IMR-90 (cell line): Measurements from ENCODE around the gene GSTT4. TPM values are rescaled to one million over a fixed set of nuclear protein-coding genes. Genes with fewer than 3 reads are reported as not detected.
A peak's percentile ranks its signal among the peaks of the same experiment; 100 is the strongest.
"Not testable (repeated sequence)": the region's sequence is repeated elsewhere in the genome, so short reads cannot be mapped to it uniquely, and the experiment has no call there.

Experiments
- ATAC-seq: fragments of 200-7000 bp; cut with Tn5 transposase; 2 replicates; pipeline ENCODE4 v1.9.1; 2020; ENCODE audit warnings: low read depth, mild to moderate bottlenecking, moderate library complexity
- BruUV-seq: library from RNA; stranded (reverse); fragments of 400-500 nt; replicated peaks from 2 replicates; lab custom pipeline; 2021; lab: Mats Ljungman, UMichigan
- CTCF ChIA-PET: fragments of 300-600 bp; formaldehyde crosslinking; extraction: SDS; loops from one replicate; lab custom pipeline; 2021; ENCODE audit warnings: antibody characterized with exemption; lab: Yijun Ruan, JAX
- POLR2A ChIA-PET: fragments of 300-600 bp; sonication (Branson Sonifier 250); formaldehyde crosslinking; loops from one replicate; lab custom pipeline; 2022; ENCODE audit warnings: antibody characterized with exemption; ENCODE audit not compliant: unreplicated experiment; lab: Charles Lee
- DNase-seq: peaks from one replicate; pipeline ENCODE4 v3.0.0; 2013
- H2AFZ ChIP-seq: replicated peaks from 2 replicates; pipeline ENCODE3; 2013; ENCODE audit warnings: low read length, mild to moderate bottlenecking; ENCODE audit not compliant: poor library complexity
- H2AK5ac ChIP-seq: 2 replicates; pipeline ENCODE4 v1.6.1; 2013; ENCODE audit warnings: low read depth, low read length, inconsistent platforms
- H2AK9ac ChIP-seq: replicated peaks from 2 replicates; pipeline ENCODE3; 2013; ENCODE audit warnings: mild to moderate bottlenecking, low read depth, low read length, moderate library complexity; ENCODE audit not compliant: poor library complexity
- H2BK120ac ChIP-seq: 2 replicates; pipeline ENCODE4 v1.6.1; 2013; ENCODE audit warnings: low read depth, low read length, inconsistent platforms
- H2BK15ac ChIP-seq: 3 replicates; pipeline ENCODE4 v1.6.1; 2013; ENCODE audit warnings: low read depth, low read length, inconsistent platforms
- H2BK20ac ChIP-seq: 2 replicates; pipeline ENCODE4 v1.6.1; 2013; ENCODE audit warnings: low read depth, mild to moderate bottlenecking, inconsistent platforms, low read length, moderate library complexity
- H2BK5ac ChIP-seq: 2 replicates; pipeline ENCODE4 v1.6.1; 2013; ENCODE audit warnings: mild to moderate bottlenecking, low read depth, low read length, inconsistent platforms; ENCODE audit not compliant: poor library complexity, severe bottlenecking
- H3K14ac ChIP-seq: replicated peaks from 2 replicates; pipeline ENCODE4 v1.6.1; 2013; ENCODE audit warnings: low read depth, low read length, inconsistent platforms
- H3K18ac ChIP-seq: 2 replicates; pipeline ENCODE4 v1.6.1; 2013; ENCODE audit warnings: low read depth, low read length, control low read depth
- H3K23ac ChIP-seq: 2 replicates; pipeline ENCODE4 v1.6.1; 2013; ENCODE audit warnings: low read depth, low read length, inconsistent platforms
- H3K27ac ChIP-seq: 2 replicates; pipeline ENCODE4 v1.5.1; 2013; ENCODE audit warnings: mild to moderate bottlenecking, control low read depth, low read length; ENCODE audit not compliant: insufficient read depth
- H3K27me3 ChIP-seq: 2 replicates; pipeline ENCODE4 v1.6.1; 2013; ENCODE audit warnings: low read length; ENCODE audit not compliant: control insufficient read depth, insufficient read depth
- H3K36me3 ChIP-seq: 2 replicates; pipeline ENCODE4 v1.6.1; 2013; ENCODE audit warnings: low read length, mixed read lengths; ENCODE audit not compliant: control insufficient read depth, insufficient read depth
- H3K4ac ChIP-seq: 2 replicates; pipeline ENCODE4 v1.6.1; 2013; ENCODE audit warnings: low read depth, low read length, inconsistent platforms
- H3K4me1 ChIP-seq: 2 replicates; pipeline ENCODE4 v1.6.1; 2013; ENCODE audit warnings: low read length, mixed read lengths; ENCODE audit not compliant: control insufficient read depth, insufficient read depth
- H3K4me2 ChIP-seq: 2 replicates; pipeline ENCODE4 v1.6.1; 2013; ENCODE audit warnings: low read depth, mild to moderate bottlenecking, control low read depth, low read length, moderate library complexity
- H3K4me3 ChIP-seq: 2 replicates; pipeline ENCODE4 v1.5.1; 2013; ENCODE audit warnings: low read depth, mild to moderate bottlenecking, control low read depth, low read length, moderate library complexity; ENCODE audit not compliant: insufficient read depth
- H3K56ac ChIP-seq: 2 replicates; pipeline ENCODE4 v1.6.1; 2013; ENCODE audit warnings: low read length, inconsistent platforms; ENCODE audit not compliant: insufficient read depth; ENCODE audit errors: extremely low read depth
- H3K79me1 ChIP-seq, 2 experiments: 2 replicates each; pipeline ENCODE4 v1.6.1; 2013; ENCODE audit warnings: low read length in 2 of 2, inconsistent platforms in 1 of 2, low read depth in 1 of 2
- H3K9ac ChIP-seq: 2 replicates; pipeline ENCODE4 v1.6.1; 2013; ENCODE audit warnings: low read depth, low read length, control low read depth
- H3K9me1 ChIP-seq: 2 replicates; pipeline ENCODE4 v1.6.1; 2013; ENCODE audit warnings: low read length, inconsistent platforms; ENCODE audit not compliant: insufficient read depth
- H3K9me3 ChIP-seq: 2 replicates; pipeline ENCODE4 v1.6.1; 2013; ENCODE audit warnings: low read length; ENCODE audit not compliant: control insufficient read depth, insufficient read depth
- H4K20me1 ChIP-seq: 2 replicates; pipeline ENCODE4 v1.6.1; 2013; ENCODE audit warnings: low read length, inconsistent platforms; ENCODE audit not compliant: insufficient read depth
- H4K5ac ChIP-seq: 2 replicates; pipeline ENCODE4 v1.6.1; 2013; ENCODE audit warnings: mild to moderate bottlenecking, low read depth, low read length, control low read depth
- H4K8ac ChIP-seq, 2 experiments: 2 replicates each; pipeline ENCODE4 v1.6.1; 2013; ENCODE audit warnings: low read depth in 2 of 2, low read length in 2 of 2, control low read depth in 1 of 2, inconsistent platforms in 1 of 2
- H4K91ac ChIP-seq: 2 replicates; pipeline ENCODE4 v1.6.1; 2013; ENCODE audit warnings: low read depth, low read length, inconsistent platforms; ENCODE audit not compliant: insufficient read depth
- MAZ ChIP-seq: IDR thresholded peaks from 2 replicates; pipeline ENCODE4 v1.6.1; 2012; ENCODE audit warnings: low read depth, mild to moderate bottlenecking, low read length, improper control_type of control experiment, moderate library complexity, borderline replicate concordance
- WGBS, 2 experiments: methylation state at CpG; one replicate each; pipeline versions ENCODE4 v1.1.5 to v1.1.7; 2013; ENCODE audit warnings: missing lambda C conversion rate in 2 of 2; ENCODE audit not compliant: insufficient read length in 1 of 2; ENCODE audit errors: extremely low coverage in 2 of 2; 5-methylcytosine and 5-hydroxymethylcytosine counted together
- dilution Hi-C: fragments of 300-500 bp; cut with HindIII; formaldehyde crosslinking; loops from one replicate; pipeline ENCODE4 v1.14.3; 2018; ENCODE audit warnings: low sequenced_read_pairs; ENCODE audit not compliant: unreplicated experiment
- in situ Hi-C: fragments of 300-500 bp; cut with MboI; formaldehyde crosslinking; loops from 3 replicates; pipeline ENCODE4 v1.14.3; 2019; ENCODE audit warnings: low sequenced_read_pairs, inconsistent platforms, mixed read lengths
- intact Hi-C: fragments of 100-400 bp; cut with micrococcal nuclease; formaldehyde crosslinking; loops from 2 replicates; pipeline ENCODE4 v1.10.0; 2022
- polyA plus RNA-seq, 3 experiments: library from polyadenylated mRNA; depleted of rRNA; stranded (reverse); fragments of >200 nt; gene quantifications; 2 replicates each; pipeline ENCODE4 v1.2.3, GENCODE V29; 2012; ENCODE audit warnings: low replicate concordance in 1 of 3
- total RNA-seq: library from RNA; depleted of rRNA; stranded (reverse); fragments of >200 nt; gene quantifications from 2 replicates; pipeline ENCODE4 v1.2.3, GENCODE V29; 2012

GSTT4 gene
- total and polyA plus RNA-seq, 2 of the 4 experiments (the other 2 are of a cell fraction) = not detected

DNA sequence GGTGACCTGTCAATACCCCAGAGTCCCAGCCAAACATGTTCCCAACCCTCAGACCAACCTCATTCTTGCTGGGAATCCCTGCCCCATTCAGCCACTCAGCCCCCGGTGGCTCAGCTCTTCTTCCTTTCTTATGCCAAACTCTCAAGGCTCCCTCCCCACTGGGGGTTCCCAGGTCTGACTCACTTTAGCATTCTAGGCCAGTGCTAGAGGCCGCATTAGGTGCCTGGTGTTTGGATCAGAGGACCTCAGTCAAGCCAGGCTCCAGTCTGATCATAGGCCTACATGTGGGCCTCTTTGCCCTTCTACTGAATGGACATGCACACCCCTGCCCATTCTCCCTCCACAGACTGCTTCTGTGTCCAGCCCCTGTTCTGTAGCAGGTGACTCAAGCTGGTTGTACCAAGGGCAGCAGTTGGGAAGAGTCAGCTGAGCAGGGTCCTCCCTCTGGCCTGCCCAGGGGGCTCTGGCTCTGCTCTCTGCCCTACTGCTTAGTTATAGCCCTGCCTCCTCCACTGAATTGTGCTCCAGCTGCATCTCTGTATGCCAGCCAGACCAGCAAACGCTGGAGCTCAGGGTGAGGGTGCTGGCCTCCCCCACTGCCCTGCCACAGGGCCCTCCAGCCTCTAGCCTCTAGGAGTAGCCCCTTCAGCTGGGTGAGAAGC lies 15.5 kb downstream of the GSTT4 start:
- not testable (repeated sequence) for H3K23ac ChIP-seq

DNA sequence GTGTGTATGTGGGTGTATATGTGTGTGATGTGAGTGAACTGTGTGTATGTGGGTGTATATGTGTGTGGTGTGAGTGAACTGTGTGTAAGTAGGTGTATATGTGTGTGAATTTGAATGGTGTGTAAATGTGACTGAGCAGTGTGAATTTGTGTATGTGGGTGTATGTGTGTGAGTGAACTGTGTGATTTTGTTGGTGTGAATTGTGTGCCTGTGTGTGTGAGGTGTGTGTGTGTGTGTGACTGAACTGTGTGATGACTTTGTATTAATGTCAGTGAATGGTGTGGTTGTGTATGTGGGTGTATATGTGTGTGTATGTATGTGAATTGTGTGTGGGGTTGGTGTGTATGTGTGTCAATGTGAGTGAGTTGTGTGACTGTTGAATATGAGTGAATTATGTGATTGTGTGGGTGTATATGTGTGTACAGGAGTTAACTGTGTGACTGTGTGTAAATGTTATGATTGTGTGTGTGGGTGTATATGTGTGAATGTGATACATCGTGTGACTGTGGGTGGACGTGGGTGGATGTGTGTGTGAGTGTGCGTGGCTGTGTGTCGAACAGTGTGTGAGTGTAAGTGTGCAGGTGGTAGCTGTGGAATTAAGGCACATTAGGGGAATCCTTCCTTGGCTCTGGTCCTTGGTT lies 18.6 kb downstream of the GSTT4 start:
- H3K27ac ChIP-seq, H3K79me1 ChIP-seq, H2AK5ac ChIP-seq, H3K9me1 ChIP-seq, H4K20me1 ChIP-seq, H2BK15ac ChIP-seq, H3K4me3 ChIP-seq, H3K4me1 ChIP-seq, H4K8ac ChIP-seq, H4K5ac ChIP-seq, ATAC-seq, H2AK9ac ChIP-seq, H3K23ac ChIP-seq, H3K4me2 ChIP-seq, DNase-seq, H3K27me3 ChIP-seq, H2AFZ ChIP-seq, H3K14ac ChIP-seq, H2BK120ac ChIP-seq, H4K91ac ChIP-seq, H3K9me3 ChIP-seq, CTCF ChIA-PET, POLR2A ChIA-PET, H3K18ac ChIP-seq, H3K9ac ChIP-seq, in situ Hi-C loops, H3K4ac ChIP-seq, H3K36me3 ChIP-seq, H2BK20ac ChIP-seq, H3K56ac ChIP-seq, BruUV-seq, dilution Hi-C loops: not testable (repeated sequence)
- intact Hi-C loops = loop anchor here (10.0 kb wide), 2 partner anchors 188 to 258 kb away; partner anchors contain the start of gene GGT5
- H2BK5ac ChIP-seq = peak overlapping the region; percentile 13
- WGBS, 2 experiments = no CpG with 5 or more reads among the region's 4 CpGs

More for the DNA sequence above, 15.5 kb downstream of the GSTT4 start:
- H2BK120ac ChIP-seq, H3K9ac ChIP-seq, H3K4me3 ChIP-seq, H3K9me1 ChIP-seq, in situ Hi-C loops, CTCF ChIA-PET, H3K4ac ChIP-seq, H2BK5ac ChIP-seq, H2AK5ac ChIP-seq, H3K27me3 ChIP-seq, H2AK9ac ChIP-seq, H3K79me1 ChIP-seq, H4K8ac ChIP-seq, H4K91ac ChIP-seq, H3K14ac ChIP-seq, H3K36me3 ChIP-seq, H2BK20ac ChIP-seq, H3K4me2 ChIP-seq, H4K5ac ChIP-seq, H4K20me1 ChIP-seq, H3K18ac ChIP-seq, H3K4me1 ChIP-seq, H2BK15ac ChIP-seq, POLR2A ChIA-PET, dilution Hi-C loops, H2AFZ ChIP-seq, BruUV-seq, H3K56ac ChIP-seq, H3K27ac ChIP-seq, H3K9me3 ChIP-seq: not testable (repeated sequence)
- peak; percentile 15; the same call in 1 of the 2 replicates for TF ChIP-seq MAZ
- DNase-seq = peak; percentile 64
- no CpG with 5 or more reads among the region's 3 CpGs for WGBS, 2 experiments
- intact Hi-C loops = loop anchor here (10.0 kb wide), 2 partner anchors 185 to 255 kb away; partner anchors contain the start of gene GGT5
- ATAC-seq = peak; percentile 55
